ENCODE data around the gene CHFR. TPM values are rescaled to one million over a fixed set of nuclear protein-coding genes. Genes with fewer than 3 reads are reported as not detected.

CHFR gene
- total and polyA plus RNA-seq, 9 of the 15 experiments (the other 6 are each of a cell fraction or from before 2014, with no cell fraction given) = 0.61 to 33.9 (median 19.3) TPM

DNA sequence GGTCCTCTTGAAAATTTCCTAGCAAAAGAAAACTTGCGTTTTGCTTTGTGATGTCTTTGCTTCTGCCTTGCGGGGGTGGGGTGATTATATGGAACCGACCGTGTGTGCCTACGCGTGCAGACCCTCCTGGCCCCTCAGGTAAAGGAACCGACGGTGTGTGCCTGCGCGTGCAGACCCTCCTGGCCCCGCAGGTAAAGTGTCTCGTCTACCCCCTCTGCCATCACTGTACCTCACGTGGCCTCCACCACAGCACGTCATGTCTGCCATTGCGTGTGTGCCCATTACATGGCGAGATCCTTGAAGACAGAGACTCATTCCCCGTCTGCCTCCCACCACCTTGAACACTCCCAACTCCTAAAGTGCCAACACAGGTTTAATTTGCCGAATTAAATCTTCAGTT lies 62.3 kb downstream of the CHFR start:
- Histone ChIP-seq H3K4me1 (replicated peaks in 1 of 2; ENCODE audit: control insufficient read depth in 2 of 2, insufficient read depth in 2 of 2, low read length in 2 of 2) (peaks cover 6 to 22% of the 10 kb centered on the region in 2 experiments; a peak in 4 of 5 replicates), H3K79me2 (ENCODE audit: control insufficient read depth, insufficient read depth, low read length) (peaks cover 57% of the 10 kb centered on the region), H3K9me3 (replicated peaks; ENCODE audit: control insufficient read depth, insufficient read depth, low read depth, low read length) (no peaks in the 10 kb centered on the region), H3K9ac (ENCODE audit: insufficient read depth in 1 of 2, low read depth in 2 of 2, low read length in 2 of 2) (peak overlapping the region in 1 of 2 experiments; percentile 50; a peak in 1 of 4 replicates), H3K27me3 (ENCODE audit: control insufficient read depth in 2 of 2, insufficient read depth in 2 of 2, low read length in 2 of 2) (no peaks in the 10 kb centered on the region), H3K9me1 (ENCODE audit: control insufficient read depth, insufficient read depth, low read length) (peaks cover 8% of the 10 kb centered on the region), H3K36me3 (ENCODE audit: control insufficient read depth, insufficient read depth, low read length) (peaks cover 62% of the 10 kb centered on the region), H4K20me1 (replicated peaks; ENCODE audit: control insufficient read depth, insufficient read depth, low read length) (peaks cover 13% of the 10 kb centered on the region), H3K4me3 (no peak overlapping the region), H2AFZ (ENCODE audit: low read depth, low read length) (no peak overlapping the region), H3K4me2 (ENCODE audit: insufficient read depth, low read length) (no peak overlapping the region), H3K27ac (ENCODE audit: extremely low read depth, low read depth, low read length) (no peak overlapping the region)
- no TSS peak for BruUV-seq (replicated peaks)
- 91% methylated on average over 11 of the region's 18 CpGs for WGBS (ENCODE audit: insufficient coverage, low coverage, missing lambda C conversion rate)
- intact Hi-C loops (cut with micrococcal nuclease) (no loop called here), in situ Hi-C loops (cut with MboI) (no loop called here)
- TF ChIP-seq POLR2G (IDR thresholded peaks at IDR 0.05; ENCODE audit: low read depth, low read length) (peak; percentile 44; the same call in 1 of the 2 replicates), SRSF1 (IDR thresholded peaks at IDR 0.05; ENCODE audit: low read depth, low read length) (no peak), RBFOX2 (IDR thresholded peaks at IDR 0.05; ENCODE audit: low read depth, low read length) (peak; percentile 60)
- no peak for ATAC-seq
- DNase-seq (ENCODE audit: extremely low read depth in 1 of 4, low spot score in 3 of 4) = no peak
- ChIA-PET POLR2A (interaction anchor here (0.8 to 1.0 kb wide), 2 partner anchors 9 to 11 kb away, joined by 4 to 5 read pairs; no protein-coding TSS in a partner anchor), CTCF (ENCODE audit: low intra/inter-chr PET ratio) (no interaction called here)
- FAIRE-seq = no peak

DNA sequence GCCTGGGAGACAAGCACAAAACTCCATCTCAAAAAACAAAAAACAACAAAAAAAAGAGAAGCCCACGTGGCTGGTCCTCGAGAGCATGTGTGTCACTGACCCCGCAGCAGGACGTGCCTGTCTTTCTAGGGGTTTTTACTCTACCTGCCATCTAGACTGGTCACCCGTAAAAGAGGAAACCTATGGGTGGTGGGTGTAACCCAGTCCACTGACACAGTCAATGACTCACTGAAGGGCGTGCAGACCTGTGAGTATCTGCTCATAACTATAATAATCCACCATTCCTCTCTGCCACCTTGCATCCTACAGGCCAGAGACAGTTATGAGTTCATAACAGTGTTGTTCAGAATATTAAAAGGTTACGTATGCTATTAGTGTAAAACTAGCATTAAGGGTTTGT lies 63.4 kb downstream of the CHFR start:
- Histone ChIP-seq H3K36me3 (ENCODE audit: control insufficient read depth, insufficient read depth, low read length) (peaks cover 72% of the 10 kb centered on the region), H3K79me2 (ENCODE audit: control insufficient read depth, insufficient read depth, low read length) (peaks cover 57% of the 10 kb centered on the region), H3K4me2 (ENCODE audit: insufficient read depth, low read length) (no peak overlapping the region), H3K4me1 (replicated peaks in 1 of 2; ENCODE audit: control insufficient read depth in 2 of 2, insufficient read depth in 2 of 2, low read length in 2 of 2) (peaks cover 6 to 18% of the 10 kb centered on the region in 2 experiments; a peak in 3 of 5 replicates), H3K9me3 (replicated peaks; ENCODE audit: control insufficient read depth, insufficient read depth, low read depth, low read length) (no peaks in the 10 kb centered on the region), H3K27ac (ENCODE audit: extremely low read depth, low read depth, low read length) (no peak overlapping the region), H3K27me3 (ENCODE audit: control insufficient read depth in 2 of 2, insufficient read depth in 2 of 2, low read length in 2 of 2) (no peaks in the 10 kb centered on the region), H2AFZ (ENCODE audit: low read depth, low read length) (no peak overlapping the region), H3K4me3 (no peak overlapping the region), H3K9ac (ENCODE audit: insufficient read depth in 1 of 2, low read depth in 2 of 2, low read length in 2 of 2) (no peak overlapping the region), H4K20me1 (replicated peaks; ENCODE audit: control insufficient read depth, insufficient read depth, low read length) (peaks cover 13% of the 10 kb centered on the region), H3K9me1 (ENCODE audit: control insufficient read depth, insufficient read depth, low read length) (peaks cover 8% of the 10 kb centered on the region)
- ChIA-PET CTCF (ENCODE audit: low intra/inter-chr PET ratio) (no interaction called here), POLR2A (interaction anchor here (0.7 kb wide), 1 partner anchor 57 kb away, joined by 3 read pairs; no protein-coding TSS in a partner anchor)
- FAIRE-seq (no peak), ATAC-seq (no peak), DNase-seq (ENCODE audit: extremely low read depth in 1 of 4, low spot score in 3 of 4) (no peak)
- 84% methylated on average over 7 of the region's 7 CpGs for WGBS (ENCODE audit: insufficient coverage, low coverage, missing lambda C conversion rate)
- intact Hi-C loops (cut with micrococcal nuclease) (no loop called here), in situ Hi-C loops (cut with MboI) (no loop called here)
- no TSS peak for BruUV-seq (replicated peaks)
- TF ChIP-seq ZNF717 (CRISPR knock-in tag; IDR thresholded peaks at IDR 0.05) (no peak), ZNF696 (CRISPR knock-in tag; conservative IDR thresholded peaks at IDR 0.05) (no peak), ZNF175 (CRISPR knock-in tag; IDR thresholded peaks at IDR 0.05; ENCODE audit: low read depth) (no peak), SIRT6 (IDR thresholded peaks at IDR 0.05; ENCODE audit: low read depth, low read length) (no peak), ETS2 (tag; IDR thresholded peaks at IDR 0.05; ENCODE audit: borderline replicate concordance, poor library complexity, severe bottlenecking) (no peak), MCM2 (IDR thresholded peaks at IDR 0.05; ENCODE audit: low read depth) (no peak), SOX6 (IDR thresholded peaks at IDR 0.05) (no peak), BRD4 (IDR thresholded peaks at IDR 0.05) (no peak), C11orf30 (IDR thresholded peaks at IDR 0.05; ENCODE audit: low read depth) (no peak), RUNX1 (IDR thresholded peaks at IDR 0.05; ENCODE audit: low read depth) (no peak), ZNF384 (IDR thresholded peaks at IDR 0.05; ENCODE audit: low read depth, low read length) (no peak), SP2 (IDR thresholded peaks at IDR 0.05; ENCODE audit: extremely low read depth, low read depth, low read length, poor library complexity, severe bottlenecking) (no peak), ZBED1 (IDR thresholded peaks at IDR 0.05) (no peak)

All from K562 (cell line).